Astrocyte (in vitro differentiated cells and primary cell): ENCODE results near the gene GPR15. TPM values are rescaled to one million over a fixed set of nuclear protein-coding genes. Genes with fewer than 3 reads are reported as not detected.

Experiments used
- DNase-seq: peaks from one replicate; pipeline ENCODE4 v3.0.0-alpha.2; 2010; ENCODE audit warnings: low read depth
- FAIRE-seq: peaks from 2 replicates; lab custom pipeline; 2011; peaks lifted over from hg19 to GRCh38; lab: Jason Lieb, UNC
- H2AFZ ChIP-seq: 2 replicates; pipeline ENCODE4 v1.6.0; 2012; ENCODE audit warnings: low read depth, low read length, inconsistent platforms
- H3K27ac ChIP-seq: 2 replicates; pipeline ENCODE4 v1.5.1; 2011; ENCODE audit warnings: low read depth, low read length, inconsistent platforms
- H3K27me3 ChIP-seq: 2 replicates; pipeline ENCODE4 v1.6.0; 2011; ENCODE audit warnings: low read length, inconsistent platforms; ENCODE audit not compliant: insufficient read depth
- H3K36me3 ChIP-seq: 2 replicates; pipeline ENCODE4 v1.5.1; 2011; ENCODE audit warnings: low read length, inconsistent platforms; ENCODE audit not compliant: insufficient read depth
- H3K4me1 ChIP-seq: 2 replicates; pipeline ENCODE4 v1.5.1; 2011; ENCODE audit warnings: low read length, inconsistent platforms; ENCODE audit not compliant: insufficient read depth
- H3K4me2 ChIP-seq: 2 replicates; pipeline ENCODE4 v1.6.0; 2012; ENCODE audit warnings: low read length, inconsistent platforms
- H3K4me3 ChIP-seq: 2 replicates; pipeline ENCODE4 v1.5.1; 2011; ENCODE audit warnings: low read depth, mild to moderate bottlenecking, low read length, inconsistent platforms; ENCODE audit not compliant: insufficient read depth
- H3K79me2 ChIP-seq: 2 replicates; pipeline ENCODE4 v1.6.0; 2012; ENCODE audit warnings: mild to moderate bottlenecking, low read length, inconsistent platforms; ENCODE audit not compliant: insufficient read depth
- H3K9ac ChIP-seq: 2 replicates; pipeline ENCODE4 v1.6.0; 2012; ENCODE audit warnings: mild to moderate bottlenecking, low read length, inconsistent platforms
- H3K9me3 ChIP-seq: 2 replicates; pipeline ENCODE4 v1.5.1; 2012; ENCODE audit warnings: low read depth, mild to moderate bottlenecking, low read length, inconsistent platforms; ENCODE audit not compliant: insufficient read depth
- H4K20me1 ChIP-seq: 2 replicates; pipeline ENCODE4 v1.6.0; 2012; ENCODE audit warnings: low read length, inconsistent platforms; ENCODE audit not compliant: insufficient read depth
- H3K27ac Mint-ChIP-seq: one replicate; pipeline ENCODE4 v1.8.0; 2021; ENCODE audit warnings: mild to moderate bottlenecking, mixed read lengths; ENCODE audit not compliant: unreplicated experiment
- H3K27me3 Mint-ChIP-seq: one replicate; pipeline ENCODE4 v1.8.0; 2021; ENCODE audit warnings: low read depth, mixed read lengths; ENCODE audit not compliant: unreplicated experiment
- H3K36me3 Mint-ChIP-seq: one replicate; pipeline ENCODE4 v1.8.0; 2021; ENCODE audit warnings: low read depth, mixed read lengths; ENCODE audit not compliant: unreplicated experiment
- H3K4me1 Mint-ChIP-seq: one replicate; pipeline ENCODE4 v1.8.0; 2021; ENCODE audit warnings: low read depth, mixed read lengths; ENCODE audit not compliant: unreplicated experiment
- H3K4me3 Mint-ChIP-seq: one replicate; pipeline ENCODE4 v1.8.0; 2021; ENCODE audit warnings: mild to moderate bottlenecking, moderate library complexity, mixed read lengths; ENCODE audit not compliant: unreplicated experiment
- H3K9me3 Mint-ChIP-seq: one replicate; pipeline ENCODE4 v1.8.0; 2021; ENCODE audit warnings: mild to moderate bottlenecking, mixed read lengths; ENCODE audit not compliant: unreplicated experiment
- EZH2 ChIP-seq: IDR thresholded peaks from 2 replicates; pipeline ENCODE4 v1.6.1; 2012; ENCODE audit warnings: mild to moderate bottlenecking, low read length, inconsistent platforms; ENCODE audit not compliant: insufficient read depth
- total RNA-seq: library from RNA; stranded (reverse); gene quantifications from 2 replicates; pipeline ENCODE4 v1.2.1, GENCODE V29; 2021
- TF ChIP-seq, protein P1 (sequence below): IDR thresholded peaks from 2 replicates; pipeline ENCODE4 v1.5.1; 2011; ENCODE audit warnings: low read depth, mild to moderate bottlenecking, inconsistent platforms, low read length, moderate library complexity; ENCODE audit not compliant: insufficient read depth

GPR15 gene
- total RNA-seq, 1 donor from 2014 or later, result not detected

DNA sequence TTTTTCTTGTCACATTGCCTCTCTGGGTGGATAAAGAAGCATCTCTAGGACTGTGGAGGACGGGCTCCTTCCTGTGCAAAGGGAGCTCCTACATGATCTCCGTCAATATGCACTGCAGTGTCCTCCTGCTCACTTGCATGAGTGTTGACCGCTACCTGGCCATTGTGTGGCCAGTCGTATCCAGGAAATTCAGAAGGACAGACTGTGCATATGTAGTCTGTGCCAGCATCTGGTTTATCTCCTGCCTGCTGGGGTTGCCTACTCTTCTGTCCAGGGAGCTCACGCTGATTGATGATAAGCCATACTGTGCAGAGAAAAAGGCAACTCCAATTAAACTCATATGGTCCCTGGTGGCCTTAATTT lies 478 bp downstream of the GPR15 start:
- H3K4me3 ChIP-seq, result no peak overlapping the region
- H3K27me3 Mint-ChIP-seq, result no peaks in the 10 kb centered on the region
- no peaks in the 10 kb centered on the region for H3K4me1 Mint-ChIP-seq
- no peaks in the 10 kb centered on the region for H3K79me2 ChIP-seq
- TF ChIP-seq, protein P1, sequence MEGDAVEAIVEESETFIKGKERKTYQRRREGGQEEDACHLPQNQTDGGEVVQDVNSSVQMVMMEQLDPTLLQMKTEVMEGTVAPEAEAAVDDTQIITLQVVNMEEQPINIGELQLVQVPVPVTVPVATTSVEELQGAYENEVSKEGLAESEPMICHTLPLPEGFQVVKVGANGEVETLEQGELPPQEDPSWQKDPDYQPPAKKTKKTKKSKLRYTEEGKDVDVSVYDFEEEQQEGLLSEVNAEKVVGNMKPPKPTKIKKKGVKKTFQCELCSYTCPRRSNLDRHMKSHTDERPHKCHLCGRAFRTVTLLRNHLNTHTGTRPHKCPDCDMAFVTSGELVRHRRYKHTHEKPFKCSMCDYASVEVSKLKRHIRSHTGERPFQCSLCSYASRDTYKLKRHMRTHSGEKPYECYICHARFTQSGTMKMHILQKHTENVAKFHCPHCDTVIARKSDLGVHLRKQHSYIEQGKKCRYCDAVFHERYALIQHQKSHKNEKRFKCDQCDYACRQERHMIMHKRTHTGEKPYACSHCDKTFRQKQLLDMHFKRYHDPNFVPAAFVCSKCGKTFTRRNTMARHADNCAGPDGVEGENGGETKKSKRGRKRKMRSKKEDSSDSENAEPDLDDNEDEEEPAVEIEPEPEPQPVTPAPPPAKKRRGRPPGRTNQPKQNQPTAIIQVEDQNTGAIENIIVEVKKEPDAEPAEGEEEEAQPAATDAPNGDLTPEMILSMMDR, result no peak
- no peak for TF ChIP-seq EZH2
- no peaks in the 10 kb centered on the region for H4K20me1 ChIP-seq
- H3K27me3 ChIP-seq, result no peaks in the 10 kb centered on the region
- H3K36me3 ChIP-seq, result no peaks in the 10 kb centered on the region
- no peak overlapping the region for H3K9ac ChIP-seq
- H3K4me3 Mint-ChIP-seq, result no peak overlapping the region
- FAIRE-seq (no peak), DNase-seq (no peak)
- H3K9me3 Mint-ChIP-seq, result no peaks in the 10 kb centered on the region
- H3K36me3 Mint-ChIP-seq, result no peaks in the 10 kb centered on the region
- H3K27ac Mint-ChIP-seq, result no peak overlapping the region
- no peak overlapping the region for H3K27ac ChIP-seq
- no peak overlapping the region for H3K4me2 ChIP-seq
- no peaks in the 10 kb centered on the region for H3K9me3 ChIP-seq
- no peaks in the 10 kb centered on the region for H3K4me1 ChIP-seq
- H2AFZ ChIP-seq, result no peak overlapping the region

DNA sequence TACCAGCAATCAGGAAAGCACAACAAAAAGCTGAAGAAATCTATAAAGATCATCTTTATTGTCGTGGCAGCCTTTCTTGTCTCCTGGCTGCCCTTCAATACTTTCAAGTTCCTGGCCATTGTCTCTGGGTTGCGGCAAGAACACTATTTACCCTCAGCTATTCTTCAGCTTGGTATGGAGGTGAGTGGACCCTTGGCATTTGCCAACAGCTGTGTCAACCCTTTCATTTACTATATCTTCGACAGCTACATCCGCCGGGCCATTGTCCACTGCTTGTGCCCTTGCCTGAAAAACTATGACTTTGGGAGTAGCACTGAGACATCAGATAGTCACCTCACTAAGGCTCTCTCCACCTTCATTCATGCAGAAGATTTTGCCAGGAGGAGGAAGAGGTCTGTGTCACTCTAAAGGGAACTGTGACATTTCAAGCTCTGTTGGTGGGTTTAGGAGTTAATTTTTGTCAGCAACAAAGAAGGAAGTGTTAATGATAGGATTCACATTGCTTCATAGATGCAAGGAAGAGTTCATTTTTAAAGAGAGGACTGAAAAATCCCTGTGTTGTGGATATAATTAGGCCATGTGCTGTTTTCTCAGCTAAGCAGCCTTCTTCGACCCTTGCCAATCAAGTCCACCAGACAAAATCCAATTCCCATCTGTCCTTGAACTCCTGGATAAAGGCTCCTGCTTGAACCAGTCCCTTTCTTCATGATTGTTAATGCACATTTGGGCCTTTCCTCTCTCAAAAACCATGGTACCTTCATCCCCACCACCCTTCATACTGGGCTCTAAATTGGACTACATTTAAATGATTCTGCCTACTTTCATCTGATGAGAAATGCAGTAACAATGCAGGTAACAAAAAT lies 1.2 kb downstream of the GPR15 start:
- H3K4me1 Mint-ChIP-seq, result no peaks in the 10 kb centered on the region
- Histone ChIP-seq H3K27me3 (no peaks in the 10 kb centered on the region), H3K9me3 (no peaks in the 10 kb centered on the region), H3K4me2 (no peak overlapping the region), H4K20me1 (no peaks in the 10 kb centered on the region), H3K4me1 (no peaks in the 10 kb centered on the region), H3K27ac (no peak overlapping the region), H3K9ac (no peak overlapping the region), H3K4me3 (no peak overlapping the region), H3K36me3 (no peaks in the 10 kb centered on the region), H3K79me2 (no peaks in the 10 kb centered on the region), H2AFZ (no peak overlapping the region)
- no peak for TF ChIP-seq EZH2
- TF ChIP-seq, protein P1, result no peak
- H3K27ac Mint-ChIP-seq, result no peak overlapping the region
- no peaks in the 10 kb centered on the region for H3K27me3 Mint-ChIP-seq
- H3K36me3 Mint-ChIP-seq, result no peaks in the 10 kb centered on the region
- no peak overlapping the region for H3K4me3 Mint-ChIP-seq
- no peak for DNase-seq
- FAIRE-seq, result no peak
- H3K9me3 Mint-ChIP-seq, result no peaks in the 10 kb centered on the region

DNA sequence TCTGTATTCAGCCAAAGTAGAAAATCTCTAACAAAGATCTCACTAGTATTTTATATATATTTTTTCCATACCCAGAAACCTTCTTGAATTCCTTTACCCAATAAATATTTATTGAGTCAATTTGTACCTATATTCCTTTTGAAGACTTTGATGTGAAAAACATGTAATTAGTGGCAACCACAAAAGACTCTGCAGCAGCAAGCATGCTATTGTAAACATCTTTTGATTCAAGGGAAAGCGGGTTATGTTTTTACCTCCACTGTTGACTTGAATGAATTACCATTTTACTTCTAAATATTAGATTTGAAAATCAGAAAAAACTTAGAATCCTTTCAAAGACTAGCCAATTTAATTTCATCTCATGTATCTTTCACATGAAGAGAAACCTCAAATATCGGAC lies 2.4 kb downstream of the GPR15 start:
- TF ChIP-seq, protein P1, result no peak
- no peak for TF ChIP-seq EZH2
- no peaks in the 10 kb centered on the region for H3K36me3 Mint-ChIP-seq
- H3K4me1 Mint-ChIP-seq, result no peaks in the 10 kb centered on the region

More for the DNA sequence above, 2.4 kb downstream of the GPR15 start:
- DNase-seq (no peak), FAIRE-seq (no peak)
- H3K4me1 ChIP-seq, result no peaks in the 10 kb centered on the region
- H3K4me2 ChIP-seq, result no peak overlapping the region
- Mint-ChIP-seq H3K9me3 (no peaks in the 10 kb centered on the region), H3K27me3 (no peaks in the 10 kb centered on the region), H3K4me3 (no peak overlapping the region), H3K27ac (no peak overlapping the region)
- H2AFZ ChIP-seq, result no peak overlapping the region
- H3K79me2 ChIP-seq, result no peaks in the 10 kb centered on the region
- no peaks in the 10 kb centered on the region for H3K36me3 ChIP-seq
- H3K27me3 ChIP-seq, result no peaks in the 10 kb centered on the region
- no peaks in the 10 kb centered on the region for H3K9me3 ChIP-seq
- H3K27ac ChIP-seq, result no peak overlapping the region
- H3K9ac ChIP-seq, result no peak overlapping the region
- H4K20me1 ChIP-seq, result no peaks in the 10 kb centered on the region
- H3K4me3 ChIP-seq, result no peak overlapping the region
